Measurements from ENCODE around the gene TNFRSF21. TPM values are rescaled to one million over a fixed set of nuclear protein-coding genes. Genes with fewer than 3 reads are reported as not detected.

Gene TNFRSF21
- total and polyA plus RNA-seq, 5 donors, result 4.5 to 9.1 (median 5.6) TPM

GRCh38 chr6:47264775-47265184 lies 44.9 kb downstream of the TNFRSF21 start:
- DNase-seq, result peak in 1 of 3 donors; percentile 52
- no peak overlapping the region for H3K27ac ChIP-seq (ENCODE audit: low read length)
- 56% methylated on average over 3 of the region's 3 CpGs for WGBS

DNA sequence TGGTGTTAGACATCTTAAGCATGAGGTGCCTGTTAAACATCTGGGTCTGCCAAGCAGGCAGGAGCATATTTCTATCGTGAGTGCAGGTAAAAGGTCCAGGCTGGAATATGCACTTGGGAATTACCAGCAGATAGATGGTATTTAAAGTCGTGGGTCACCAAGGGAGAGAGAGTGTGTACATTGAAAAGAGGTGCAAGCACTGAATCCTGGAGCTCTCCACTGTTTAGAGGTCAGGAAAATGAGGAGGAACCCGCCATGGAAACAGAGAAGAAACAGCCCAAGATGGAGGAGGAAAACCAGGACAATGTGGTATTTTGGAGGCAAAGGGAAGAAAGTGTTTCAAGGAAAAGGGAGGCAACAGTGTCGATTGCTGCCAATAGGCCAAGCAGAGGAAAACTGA lies 46.4 kb downstream of the TNFRSF21 start:
- H3K4me1 ChIP-seq (ENCODE audit: control insufficient read depth, insufficient read depth, low read length), result no peaks in the 10 kb centered on the region
- no peak overlapping the region for H3K4me3 ChIP-seq (ENCODE audit: low read length)
- H3K9me3 ChIP-seq (ENCODE audit: control insufficient read depth, low read length), result no peaks in the 10 kb centered on the region
- H3K27me3 ChIP-seq (ENCODE audit: control insufficient read depth, insufficient read depth), result no peaks in the 10 kb centered on the region
- DNase-seq (no peak), ATAC-seq (no peak)
- intact Hi-C loops (cut with DNase I), result no loop called here
- no peak overlapping the region for H3K27ac ChIP-seq (ENCODE audit: low read length)
- 82% methylated on average over 4 of the region's 4 CpGs for WGBS

More at GRCh38 chr6:47264775-47265184, 44.9 kb downstream of the TNFRSF21 start:
- peak; percentile 57 to 62 for ATAC-seq
- intact Hi-C loops (cut with DNase I), result no loop called here
- no peaks in the 10 kb centered on the region for H3K9me3 ChIP-seq (ENCODE audit: control insufficient read depth, low read length)
- H3K4me3 ChIP-seq (ENCODE audit: low read length), result no peak overlapping the region
- H3K27me3 ChIP-seq (ENCODE audit: control insufficient read depth, insufficient read depth), result no peaks in the 10 kb centered on the region
- no peaks in the 10 kb centered on the region for H3K4me1 ChIP-seq (ENCODE audit: control insufficient read depth, insufficient read depth, low read length)

DNA sequence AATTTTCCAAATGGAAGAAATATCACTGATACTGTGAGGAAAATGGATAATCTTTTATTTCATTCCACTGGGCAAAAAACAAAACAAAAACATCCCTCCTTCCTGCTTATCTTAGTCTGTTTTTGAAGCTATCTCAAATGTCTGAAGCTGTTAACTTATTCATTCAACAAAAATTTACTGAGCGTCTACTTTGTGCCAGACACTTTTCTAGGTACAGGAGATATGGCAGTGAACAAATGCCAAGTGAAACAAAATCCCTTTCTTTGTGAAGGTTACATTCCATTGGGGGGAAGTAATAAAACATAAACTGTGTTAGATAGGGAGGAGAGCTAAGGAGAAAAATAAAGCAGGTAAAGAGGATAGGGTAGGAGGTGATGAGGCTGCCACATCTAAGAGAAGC lies 47.5 kb downstream of the TNFRSF21 start:
- intact Hi-C loops (cut with DNase I), result no loop called here
- no peak overlapping the region for H3K4me3 ChIP-seq (ENCODE audit: low read length)
- WGBS, result 40% methylated on average over 1 of the region's 1 CpG
- H3K9me3 ChIP-seq (ENCODE audit: control insufficient read depth, low read length), result no peaks in the 10 kb centered on the region
- no peaks in the 10 kb centered on the region for H3K4me1 ChIP-seq (ENCODE audit: control insufficient read depth, insufficient read depth, low read length)
- ATAC-seq (no peak), DNase-seq (no peak)
- no peak overlapping the region for H3K27ac ChIP-seq (ENCODE audit: low read length)
- H3K27me3 ChIP-seq (ENCODE audit: control insufficient read depth, insufficient read depth), result no peaks in the 10 kb centered on the region

DNA sequence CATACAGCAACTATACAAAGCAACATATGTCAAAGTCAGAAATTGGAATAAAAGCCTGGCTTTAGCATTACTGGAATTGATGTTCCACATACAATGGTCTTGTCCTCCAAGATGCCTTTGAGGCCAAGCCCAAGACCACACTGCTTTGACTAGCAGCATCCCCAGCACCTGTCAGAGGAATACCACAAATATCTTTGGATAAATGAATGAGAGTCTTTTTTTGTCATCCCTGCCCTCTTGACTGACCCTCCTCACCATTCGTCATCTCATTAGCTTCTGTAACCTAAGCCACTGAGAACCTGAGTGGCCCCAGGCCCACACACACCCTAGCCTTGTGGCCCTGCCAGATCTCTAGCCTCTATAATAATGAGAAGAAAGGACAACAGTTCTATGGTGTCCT lies 48.5 kb downstream of the TNFRSF21 start:
- ATAC-seq (no peak), DNase-seq (no peak)
- no peak overlapping the region for H3K27ac ChIP-seq (ENCODE audit: low read length)
- no peak overlapping the region for H3K4me3 ChIP-seq (ENCODE audit: low read length)
- no peaks in the 10 kb centered on the region for H3K27me3 ChIP-seq (ENCODE audit: control insufficient read depth, insufficient read depth)
- H3K4me1 ChIP-seq (ENCODE audit: control insufficient read depth, insufficient read depth, low read length), result no peaks in the 10 kb centered on the region
- no peaks in the 10 kb centered on the region for H3K9me3 ChIP-seq (ENCODE audit: control insufficient read depth, low read length)
- 92% methylated on average over 1 of the region's 1 CpG for WGBS
- intact Hi-C loops (cut with DNase I), result no loop called here

DNA sequence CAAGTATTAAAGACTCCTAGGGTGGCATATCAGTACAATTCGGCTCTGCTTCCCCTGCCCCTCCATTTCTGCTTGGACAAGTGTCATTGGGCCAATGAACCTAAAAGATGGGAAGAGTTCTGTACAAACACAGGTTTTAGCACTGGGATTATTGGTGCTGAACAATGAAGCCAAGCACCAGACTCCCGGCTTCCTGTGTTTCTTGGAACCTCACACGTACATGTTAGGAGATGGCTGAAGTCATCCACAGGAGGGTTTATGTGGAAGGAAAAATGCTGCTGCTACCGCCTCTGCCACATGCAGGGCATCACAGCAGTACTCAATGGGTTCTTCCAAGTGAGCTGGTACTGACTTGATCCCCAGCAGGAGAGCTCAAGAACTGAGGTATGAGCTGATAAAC lies 49.7 kb downstream of the TNFRSF21 start:
- H3K27ac ChIP-seq (ENCODE audit: low read length), result no peak overlapping the region
- WGBS, result 70% methylated on average over 4 of the region's 4 CpGs
- no peaks in the 10 kb centered on the region for H3K9me3 ChIP-seq (ENCODE audit: control insufficient read depth, low read length)
- DNase-seq (no peak), ATAC-seq (no peak)
- intact Hi-C loops (cut with DNase I), result no loop called here
- no peak overlapping the region for H3K4me3 ChIP-seq (ENCODE audit: low read length)
- no peaks in the 10 kb centered on the region for H3K4me1 ChIP-seq (ENCODE audit: control insufficient read depth, insufficient read depth, low read length)
- H3K27me3 ChIP-seq (ENCODE audit: control insufficient read depth, insufficient read depth), result no peaks in the 10 kb centered on the region

- Histone ChIP-seq H3K4me3 (ENCODE audit: low read length) (no peak overlapping the region), H3K27ac (ENCODE audit: low read length) (no peak overlapping the region), H3K9me3 (ENCODE audit: control insufficient read depth, low read length) (no peaks in the 10 kb centered on the region), H3K27me3 (ENCODE audit: control insufficient read depth, insufficient read depth) (no peaks in the 10 kb centered on the region), H3K4me1 (ENCODE audit: control insufficient read depth, insufficient read depth, low read length) (no peaks in the 10 kb centered on the region)
- ATAC-seq (no peak), DNase-seq (no peak)
- intact Hi-C loops (cut with DNase I), result no loop called here
- WGBS, result 62% methylated on average over 3 of the region's 3 CpGs
These were observed 50.9 kb downstream of the TNFRSF21 start for GRCh38 chr6:47258724-47259347.

DNA sequence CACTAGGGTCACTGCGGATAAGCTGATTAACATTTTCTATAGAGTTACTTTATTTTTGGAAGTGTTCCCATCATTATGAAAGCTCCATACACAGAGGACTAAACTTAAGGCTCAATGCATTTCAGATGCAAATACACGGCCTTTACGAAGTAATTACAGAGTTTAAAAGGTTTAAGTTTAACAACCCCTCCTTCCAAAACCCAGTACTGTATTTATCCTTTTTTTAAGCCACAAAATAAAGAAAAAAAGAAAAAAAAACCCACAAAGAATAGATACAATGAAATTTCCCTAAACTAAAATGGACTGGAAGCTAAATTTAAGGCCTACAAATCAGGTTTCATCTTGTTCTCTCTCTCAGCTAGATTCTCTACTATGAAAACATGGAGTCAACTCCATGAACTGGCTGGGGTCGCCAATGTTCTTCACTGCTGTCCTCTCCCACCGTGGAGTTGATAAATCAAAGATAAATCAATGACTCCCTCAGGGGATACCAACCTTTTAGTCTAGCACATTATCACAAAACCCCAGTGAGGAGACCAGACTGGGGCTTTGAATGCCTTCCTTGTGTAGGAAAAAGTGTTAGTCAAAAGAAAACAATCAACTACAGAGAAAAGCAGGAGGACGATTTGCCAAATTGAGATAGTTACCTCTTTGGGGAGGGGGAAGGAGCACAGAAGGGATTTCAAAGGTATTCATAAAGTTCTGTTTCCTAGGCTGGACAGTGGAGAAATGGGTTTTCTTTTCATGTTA lies 52.5 kb downstream of the TNFRSF21 start:
- no peak for ATAC-seq
- 80% methylated on average over 6 of the region's 6 CpGs for WGBS
- intact Hi-C loops (cut with DNase I), result no loop called here
- Histone ChIP-seq H3K27ac (ENCODE audit: low read length) (no peak overlapping the region), H3K9me3 (ENCODE audit: control insufficient read depth, low read length) (no peaks in the 10 kb centered on the region), H3K4me1 (ENCODE audit: control insufficient read depth, insufficient read depth, low read length) (no peaks in the 10 kb centered on the region), H3K4me3 (ENCODE audit: low read length) (no peak overlapping the region), H3K27me3 (ENCODE audit: control insufficient read depth, insufficient read depth) (no peaks in the 10 kb centered on the region)
- no peak for DNase-seq

DNA sequence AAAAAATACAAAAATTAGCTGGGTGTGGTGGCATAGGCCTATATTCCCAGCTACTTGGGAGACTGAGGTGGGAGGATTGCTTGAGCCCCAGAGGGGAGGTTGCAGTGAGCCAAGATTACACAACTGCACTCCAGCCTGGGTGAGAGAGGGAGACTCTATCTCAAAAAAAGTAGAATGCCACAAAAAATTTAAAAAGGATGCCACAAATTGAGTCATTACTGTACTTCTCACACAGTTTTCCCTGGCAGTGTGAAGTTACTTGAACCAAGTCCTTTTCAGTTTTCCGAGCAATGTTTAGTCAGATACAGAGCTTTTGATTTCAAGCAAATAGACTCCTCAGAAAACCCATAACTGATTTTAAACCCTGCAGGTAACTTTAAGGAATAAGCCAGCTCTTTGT lies 53.3 kb downstream of the TNFRSF21 start:
- 93% methylated on average over 1 of the region's 1 CpG for WGBS
- no peaks in the 10 kb centered on the region for H3K4me1 ChIP-seq (ENCODE audit: control insufficient read depth, insufficient read depth, low read length)
- intact Hi-C loops (cut with DNase I), result no loop called here
- H3K27me3 ChIP-seq (ENCODE audit: control insufficient read depth, insufficient read depth), result no peaks in the 10 kb centered on the region
- no peaks in the 10 kb centered on the region for H3K9me3 ChIP-seq (ENCODE audit: control insufficient read depth, low read length)
- no peak for ATAC-seq
- DNase-seq, result no peak
- no peak overlapping the region for H3K4me3 ChIP-seq (ENCODE audit: low read length)
- H3K27ac ChIP-seq (ENCODE audit: low read length), result no peak overlapping the region

DNA sequence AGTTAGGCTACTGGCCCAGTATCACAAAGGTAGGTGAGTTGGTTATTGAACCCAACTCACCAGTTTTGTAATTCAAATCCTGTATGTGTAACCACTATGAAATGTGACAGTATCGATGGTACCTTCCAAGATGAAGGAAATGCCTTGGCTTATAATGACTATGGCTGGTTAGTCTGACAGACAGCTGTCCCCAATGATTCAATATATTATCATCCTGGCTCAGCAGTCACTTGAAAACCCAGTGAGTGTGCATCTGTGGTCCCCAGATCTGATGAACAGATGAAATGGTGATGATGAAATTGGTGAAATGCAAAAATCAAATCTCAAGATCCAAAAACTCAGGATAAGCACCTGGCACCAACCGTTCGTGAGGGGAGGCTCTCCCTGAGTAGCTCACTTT lies 54.8 kb downstream of the TNFRSF21 start:
- no peak overlapping the region for H3K4me3 ChIP-seq (ENCODE audit: low read length)
- DNase-seq (no peak), ATAC-seq (no peak)
- no peaks in the 10 kb centered on the region for H3K4me1 ChIP-seq (ENCODE audit: control insufficient read depth, insufficient read depth, low read length)
- 93% methylated on average over 3 of the region's 3 CpGs for WGBS
- intact Hi-C loops (cut with DNase I), result no loop called here
- H3K9me3 ChIP-seq (ENCODE audit: control insufficient read depth, low read length), result no peaks in the 10 kb centered on the region
- H3K27ac ChIP-seq (ENCODE audit: low read length), result no peak overlapping the region
- no peaks in the 10 kb centered on the region for H3K27me3 ChIP-seq (ENCODE audit: control insufficient read depth, insufficient read depth)

DNA sequence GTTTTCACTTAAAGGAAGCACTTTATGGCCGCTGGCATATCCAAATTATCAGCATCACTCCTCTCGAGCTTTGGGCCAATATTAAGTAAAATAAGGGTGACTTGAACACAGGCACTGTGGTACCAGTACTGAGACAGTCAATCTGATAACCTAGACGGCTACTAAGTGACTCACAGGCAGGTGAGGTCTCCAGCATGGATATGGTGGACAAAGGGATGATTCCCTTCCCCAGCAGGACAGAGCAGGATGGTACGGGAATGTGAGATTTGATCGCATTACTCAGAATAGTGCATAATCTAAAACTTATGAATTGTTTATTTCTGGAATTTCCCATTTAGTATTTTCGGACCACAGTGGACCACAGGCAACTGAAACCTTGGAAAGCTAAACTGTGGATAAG lies 55.7 kb downstream of the TNFRSF21 start:
- WGBS, result 93% methylated on average over 6 of the region's 6 CpGs
- DNase-seq, result no peak
- H3K4me3 ChIP-seq (ENCODE audit: low read length), result no peak overlapping the region
- H3K27me3 ChIP-seq (ENCODE audit: control insufficient read depth, insufficient read depth), result no peaks in the 10 kb centered on the region
- no peaks in the 10 kb centered on the region for H3K9me3 ChIP-seq (ENCODE audit: control insufficient read depth, low read length)
- H3K4me1 ChIP-seq (ENCODE audit: control insufficient read depth, insufficient read depth, low read length), result no peaks in the 10 kb centered on the region
- intact Hi-C loops (cut with DNase I), result no loop called here
- H3K27ac ChIP-seq (ENCODE audit: low read length), result no peak overlapping the region
- ATAC-seq, result no peak

GRCh38 chr6:47253136-47253535 lies 56.6 kb downstream of the TNFRSF21 start:
- Histone ChIP-seq H3K4me1 (ENCODE audit: control insufficient read depth, insufficient read depth, low read length) (peaks cover 2% of the 10 kb centered on the region), H3K4me3 (ENCODE audit: low read length) (no peak overlapping the region), H3K27me3 (ENCODE audit: control insufficient read depth, insufficient read depth) (no peaks in the 10 kb centered on the region), H3K27ac (ENCODE audit: low read length) (no peak overlapping the region), H3K9me3 (ENCODE audit: control insufficient read depth, low read length) (no peaks in the 10 kb centered on the region)
- DNase-seq, result no peak
- intact Hi-C loops (cut with DNase I), result no loop called here
- ATAC-seq, result no peak
- 97% methylated on average over 15 of the region's 15 CpGs for WGBS
